IMR-90 (cell line): Measurements from ENCODE around the gene PATE1. TPM values are rescaled to one million over a fixed set of nuclear protein-coding genes. Genes with fewer than 3 reads are reported as not detected.

Experiments used
- ATAC-seq: fragments of 200-7000 bp; cut with Tn5 transposase; 2 replicates; pipeline ENCODE4 v1.9.1; 2020; ENCODE audit warnings: low read depth, mild to moderate bottlenecking, moderate library complexity
- BruUV-seq: library from RNA; stranded (reverse); fragments of 400-500 nt; replicated peaks from 2 replicates; lab custom pipeline; 2021; lab: Mats Ljungman, UMichigan
- CTCF ChIA-PET: fragments of 300-600 bp; formaldehyde crosslinking; extraction: SDS; loops from one replicate; lab custom pipeline; 2021; ENCODE audit warnings: antibody characterized with exemption; lab: Yijun Ruan, JAX
- POLR2A ChIA-PET: fragments of 300-600 bp; sonication (Branson Sonifier 250); formaldehyde crosslinking; loops from one replicate; lab custom pipeline; 2022; ENCODE audit warnings: antibody characterized with exemption; ENCODE audit not compliant: unreplicated experiment; lab: Charles Lee
- DNase-seq: peaks from one replicate; pipeline ENCODE4 v3.0.0; 2013
- H2AFZ ChIP-seq: replicated peaks from 2 replicates; pipeline ENCODE3; 2013; ENCODE audit warnings: low read length, mild to moderate bottlenecking; ENCODE audit not compliant: poor library complexity
- H2AK5ac ChIP-seq: 2 replicates; pipeline ENCODE4 v1.6.1; 2013; ENCODE audit warnings: low read depth, low read length, inconsistent platforms
- H2AK9ac ChIP-seq: replicated peaks from 2 replicates; pipeline ENCODE3; 2013; ENCODE audit warnings: mild to moderate bottlenecking, low read depth, low read length, moderate library complexity; ENCODE audit not compliant: poor library complexity
- H2BK120ac ChIP-seq: 2 replicates; pipeline ENCODE4 v1.6.1; 2013; ENCODE audit warnings: low read depth, low read length, inconsistent platforms
- H2BK15ac ChIP-seq: 3 replicates; pipeline ENCODE4 v1.6.1; 2013; ENCODE audit warnings: low read depth, low read length, inconsistent platforms
- H2BK20ac ChIP-seq: 2 replicates; pipeline ENCODE4 v1.6.1; 2013; ENCODE audit warnings: low read depth, mild to moderate bottlenecking, inconsistent platforms, low read length, moderate library complexity
- H2BK5ac ChIP-seq: 2 replicates; pipeline ENCODE4 v1.6.1; 2013; ENCODE audit warnings: mild to moderate bottlenecking, low read depth, low read length, inconsistent platforms; ENCODE audit not compliant: poor library complexity, severe bottlenecking
- H3K14ac ChIP-seq: replicated peaks from 2 replicates; pipeline ENCODE4 v1.6.1; 2013; ENCODE audit warnings: low read depth, low read length, inconsistent platforms
- H3K18ac ChIP-seq: 2 replicates; pipeline ENCODE4 v1.6.1; 2013; ENCODE audit warnings: low read depth, low read length, control low read depth
- H3K23ac ChIP-seq: 2 replicates; pipeline ENCODE4 v1.6.1; 2013; ENCODE audit warnings: low read depth, low read length, inconsistent platforms
- H3K27ac ChIP-seq: 2 replicates; pipeline ENCODE4 v1.5.1; 2013; ENCODE audit warnings: mild to moderate bottlenecking, control low read depth, low read length; ENCODE audit not compliant: insufficient read depth
- H3K27me3 ChIP-seq: 2 replicates; pipeline ENCODE4 v1.6.1; 2013; ENCODE audit warnings: low read length; ENCODE audit not compliant: control insufficient read depth, insufficient read depth
- H3K36me3 ChIP-seq: 2 replicates; pipeline ENCODE4 v1.6.1; 2013; ENCODE audit warnings: low read length, mixed read lengths; ENCODE audit not compliant: control insufficient read depth, insufficient read depth
- H3K4ac ChIP-seq: 2 replicates; pipeline ENCODE4 v1.6.1; 2013; ENCODE audit warnings: low read depth, low read length, inconsistent platforms
- H3K4me1 ChIP-seq: 2 replicates; pipeline ENCODE4 v1.6.1; 2013; ENCODE audit warnings: low read length, mixed read lengths; ENCODE audit not compliant: control insufficient read depth, insufficient read depth
- H3K4me2 ChIP-seq: 2 replicates; pipeline ENCODE4 v1.6.1; 2013; ENCODE audit warnings: low read depth, mild to moderate bottlenecking, control low read depth, low read length, moderate library complexity
- H3K4me3 ChIP-seq: 2 replicates; pipeline ENCODE4 v1.5.1; 2013; ENCODE audit warnings: low read depth, mild to moderate bottlenecking, control low read depth, low read length, moderate library complexity; ENCODE audit not compliant: insufficient read depth
- H3K56ac ChIP-seq: 2 replicates; pipeline ENCODE4 v1.6.1; 2013; ENCODE audit warnings: low read length, inconsistent platforms; ENCODE audit not compliant: insufficient read depth; ENCODE audit errors: extremely low read depth
- H3K79me1 ChIP-seq, 2 experiments: 2 replicates each; pipeline ENCODE4 v1.6.1; 2013; ENCODE audit warnings: low read length in 2 of 2, inconsistent platforms in 1 of 2, low read depth in 1 of 2
- H3K9ac ChIP-seq: 2 replicates; pipeline ENCODE4 v1.6.1; 2013; ENCODE audit warnings: low read depth, low read length, control low read depth
- H3K9me1 ChIP-seq: 2 replicates; pipeline ENCODE4 v1.6.1; 2013; ENCODE audit warnings: low read length, inconsistent platforms; ENCODE audit not compliant: insufficient read depth
- H3K9me3 ChIP-seq: 2 replicates; pipeline ENCODE4 v1.6.1; 2013; ENCODE audit warnings: low read length; ENCODE audit not compliant: control insufficient read depth, insufficient read depth
- H4K20me1 ChIP-seq: 2 replicates; pipeline ENCODE4 v1.6.1; 2013; ENCODE audit warnings: low read length, inconsistent platforms; ENCODE audit not compliant: insufficient read depth
- H4K5ac ChIP-seq: 2 replicates; pipeline ENCODE4 v1.6.1; 2013; ENCODE audit warnings: mild to moderate bottlenecking, low read depth, low read length, control low read depth
- H4K8ac ChIP-seq, 2 experiments: 2 replicates each; pipeline ENCODE4 v1.6.1; 2013; ENCODE audit warnings: low read depth in 2 of 2, low read length in 2 of 2, control low read depth in 1 of 2, inconsistent platforms in 1 of 2
- H4K91ac ChIP-seq: 2 replicates; pipeline ENCODE4 v1.6.1; 2013; ENCODE audit warnings: low read depth, low read length, inconsistent platforms; ENCODE audit not compliant: insufficient read depth
- BHLHE40 ChIP-seq: fragments of 150-350 bp; IDR thresholded peaks from 2 replicates; pipeline ENCODE4 v1.6.1; 2016; ENCODE audit warnings: mild to moderate bottlenecking, low read depth, low read length
- CEBPB ChIP-seq: IDR thresholded peaks from 2 replicates; pipeline ENCODE4 v1.6.1; 2012; ENCODE audit warnings: low read depth, low read length, improper control_type of control experiment
- CHD1 ChIP-seq: IDR thresholded peaks from 2 replicates; pipeline ENCODE4 v1.6.1; 2012; ENCODE audit warnings: low read depth, low read length, improper control_type of control experiment
- FOS ChIP-seq: fragments of 150-350 bp; IDR thresholded peaks from 2 replicates; pipeline ENCODE4 v1.6.1; 2016; ENCODE audit warnings: low read depth, low read length
- MAFK ChIP-seq: IDR thresholded peaks from 2 replicates; pipeline ENCODE4 v1.6.1; 2012; ENCODE audit warnings: low read depth, low read length, improper control_type of control experiment
- MXI1 ChIP-seq: IDR thresholded peaks from 2 replicates; pipeline ENCODE4 v1.6.1; 2012; ENCODE audit warnings: low read depth, mild to moderate bottlenecking, low read length, moderate library complexity, borderline replicate concordance
- NFE2L2 ChIP-seq: fragments of 150-350 bp; IDR thresholded peaks from 2 replicates; pipeline ENCODE4 v1.6.1; 2016; ENCODE audit warnings: low read depth, mild to moderate bottlenecking, low read length
- RAD21 ChIP-seq: IDR thresholded peaks from 2 replicates; pipeline ENCODE4 v1.6.1; 2012; ENCODE audit warnings: low read length, improper control_type of control experiment
- SMC3 ChIP-seq: fragments of 150-350 bp; IDR thresholded peaks from 2 replicates; pipeline ENCODE4 v1.6.1; 2016; ENCODE audit warnings: low read depth, mild to moderate bottlenecking, antibody characterized with exemption, low read length, moderate library complexity
- WGBS, 2 experiments: methylation state at CpG; one replicate each; pipeline versions ENCODE4 v1.1.5 to v1.1.7; 2013; ENCODE audit warnings: missing lambda C conversion rate in 2 of 2; ENCODE audit not compliant: insufficient read length in 1 of 2; ENCODE audit errors: extremely low coverage in 2 of 2; 5-methylcytosine and 5-hydroxymethylcytosine counted together
- dilution Hi-C: fragments of 300-500 bp; cut with HindIII; formaldehyde crosslinking; loops from one replicate; pipeline ENCODE4 v1.14.3; 2018; ENCODE audit warnings: low sequenced_read_pairs; ENCODE audit not compliant: unreplicated experiment
- in situ Hi-C: fragments of 300-500 bp; cut with MboI; formaldehyde crosslinking; loops from 3 replicates; pipeline ENCODE4 v1.14.3; 2019; ENCODE audit warnings: low sequenced_read_pairs, inconsistent platforms, mixed read lengths
- intact Hi-C: fragments of 100-400 bp; cut with micrococcal nuclease; formaldehyde crosslinking; loops from 2 replicates; pipeline ENCODE4 v1.10.0; 2022
- polyA plus RNA-seq, 3 experiments: library from polyadenylated mRNA; depleted of rRNA; stranded (reverse); fragments of >200 nt; gene quantifications; 2 replicates each; pipeline ENCODE4 v1.2.3, GENCODE V29; 2012; ENCODE audit warnings: low replicate concordance in 1 of 3
- total RNA-seq: library from RNA; depleted of rRNA; stranded (reverse); fragments of >200 nt; gene quantifications from 2 replicates; pipeline ENCODE4 v1.2.3, GENCODE V29; 2012
- TF ChIP-seq, protein P1 (sequence below): conservative IDR thresholded peaks from 2 replicates; pipeline ENCODE4 v1.5.1; 2012; ENCODE audit warnings: mild to moderate bottlenecking, low read depth, low read length, improper control_type of control experiment
- TF ChIP-seq, protein P2 (sequence below): fragments of 150-350 bp; IDR thresholded peaks from 2 replicates; pipeline ENCODE4 v1.6.1; 2017; ENCODE audit warnings: mild to moderate bottlenecking, antibody characterized with exemption, low read length, low read depth
- TF ChIP-seq, protein P3 (sequence below): fragments of 150-350 bp; IDR thresholded peaks from 2 replicates; pipeline ENCODE4 v1.6.1; 2016; ENCODE audit warnings: low read depth, mild to moderate bottlenecking, low read length, moderate library complexity, borderline replicate concordance

The PATE1 gene
- total and polyA plus RNA-seq, 2 of the 4 experiments (the other 2 are of a cell fraction) = not detected

DNA sequence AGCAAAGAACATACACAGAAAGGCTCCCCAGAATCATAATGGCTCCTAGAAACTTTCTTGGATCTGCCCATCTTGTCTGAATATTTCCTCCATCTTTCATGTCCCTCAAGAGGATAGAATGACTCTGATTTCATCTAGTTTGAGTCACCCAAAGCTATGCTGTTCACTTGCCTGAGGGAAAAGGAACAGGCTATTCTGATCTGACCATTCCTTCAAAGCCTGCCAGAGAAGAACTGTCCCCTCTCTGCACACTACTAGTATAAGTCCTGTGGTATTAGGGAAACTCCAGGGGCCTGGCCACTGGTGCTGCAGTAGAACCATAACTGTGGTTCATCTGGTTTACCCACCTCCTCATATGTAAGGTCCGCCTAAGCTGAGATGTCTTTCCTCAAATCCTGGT, 2.4 kb upstream of the PATE1 start:
- intact Hi-C loops = no loop called here
- H3K4ac ChIP-seq = no peak overlapping the region
- H3K9ac ChIP-seq = no peak overlapping the region
- no peak overlapping the region for H2BK120ac ChIP-seq
- no peak overlapping the region for H2AK9ac ChIP-seq
- no peak overlapping the region for H3K23ac ChIP-seq
- no CpG with 5 or more reads among the region's 1 CpG for WGBS, 2 experiments
- no peak overlapping the region for H2AK5ac ChIP-seq
- no peak overlapping the region for H2BK15ac ChIP-seq
- no peak for ATAC-seq
- no peak overlapping the region for H3K4me2 ChIP-seq
- DNase-seq = no peak
- H3K36me3 ChIP-seq = no peaks in the 10 kb centered on the region
- no peak overlapping the region for H3K56ac ChIP-seq
- no peak overlapping the region for H3K4me3 ChIP-seq
- no peaks in the 10 kb centered on the region for H3K79me1 ChIP-seq
- POLR2A ChIA-PET = no interaction called here
- BruUV-seq = no TSS peak
- H2AFZ ChIP-seq = no peak overlapping the region
- H3K9me3 ChIP-seq = no peaks in the 10 kb centered on the region
- no peak overlapping the region for H2BK5ac ChIP-seq
- H3K4me1 ChIP-seq = no peaks in the 10 kb centered on the region
- no peak overlapping the region for H3K27ac ChIP-seq
- no peak overlapping the region for H3K14ac ChIP-seq
- H4K20me1 ChIP-seq = no peaks in the 10 kb centered on the region
- H2BK20ac ChIP-seq = no peak overlapping the region
- dilution Hi-C loops = no loop called here
- no peak overlapping the region for H4K5ac ChIP-seq
- TF ChIP-seq MXI1 (no peak), NFE2L2 (no peak), MAFK (no peak), FOS (no peak), RAD21 (no peak), CHD1 (no peak), CEBPB (no peak), SMC3 (no peak), BHLHE40 (no peak)
- TF ChIP-seq, protein P1, sequence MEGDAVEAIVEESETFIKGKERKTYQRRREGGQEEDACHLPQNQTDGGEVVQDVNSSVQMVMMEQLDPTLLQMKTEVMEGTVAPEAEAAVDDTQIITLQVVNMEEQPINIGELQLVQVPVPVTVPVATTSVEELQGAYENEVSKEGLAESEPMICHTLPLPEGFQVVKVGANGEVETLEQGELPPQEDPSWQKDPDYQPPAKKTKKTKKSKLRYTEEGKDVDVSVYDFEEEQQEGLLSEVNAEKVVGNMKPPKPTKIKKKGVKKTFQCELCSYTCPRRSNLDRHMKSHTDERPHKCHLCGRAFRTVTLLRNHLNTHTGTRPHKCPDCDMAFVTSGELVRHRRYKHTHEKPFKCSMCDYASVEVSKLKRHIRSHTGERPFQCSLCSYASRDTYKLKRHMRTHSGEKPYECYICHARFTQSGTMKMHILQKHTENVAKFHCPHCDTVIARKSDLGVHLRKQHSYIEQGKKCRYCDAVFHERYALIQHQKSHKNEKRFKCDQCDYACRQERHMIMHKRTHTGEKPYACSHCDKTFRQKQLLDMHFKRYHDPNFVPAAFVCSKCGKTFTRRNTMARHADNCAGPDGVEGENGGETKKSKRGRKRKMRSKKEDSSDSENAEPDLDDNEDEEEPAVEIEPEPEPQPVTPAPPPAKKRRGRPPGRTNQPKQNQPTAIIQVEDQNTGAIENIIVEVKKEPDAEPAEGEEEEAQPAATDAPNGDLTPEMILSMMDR = no peak
- TF ChIP-seq, protein P2, sequence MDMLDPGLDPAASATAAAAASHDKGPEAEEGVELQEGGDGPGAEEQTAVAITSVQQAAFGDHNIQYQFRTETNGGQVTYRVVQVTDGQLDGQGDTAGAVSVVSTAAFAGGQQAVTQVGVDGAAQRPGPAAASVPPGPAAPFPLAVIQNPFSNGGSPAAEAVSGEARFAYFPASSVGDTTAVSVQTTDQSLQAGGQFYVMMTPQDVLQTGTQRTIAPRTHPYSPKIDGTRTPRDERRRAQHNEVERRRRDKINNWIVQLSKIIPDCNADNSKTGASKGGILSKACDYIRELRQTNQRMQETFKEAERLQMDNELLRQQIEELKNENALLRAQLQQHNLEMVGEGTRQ = no peak
- TF ChIP-seq, protein P3, sequence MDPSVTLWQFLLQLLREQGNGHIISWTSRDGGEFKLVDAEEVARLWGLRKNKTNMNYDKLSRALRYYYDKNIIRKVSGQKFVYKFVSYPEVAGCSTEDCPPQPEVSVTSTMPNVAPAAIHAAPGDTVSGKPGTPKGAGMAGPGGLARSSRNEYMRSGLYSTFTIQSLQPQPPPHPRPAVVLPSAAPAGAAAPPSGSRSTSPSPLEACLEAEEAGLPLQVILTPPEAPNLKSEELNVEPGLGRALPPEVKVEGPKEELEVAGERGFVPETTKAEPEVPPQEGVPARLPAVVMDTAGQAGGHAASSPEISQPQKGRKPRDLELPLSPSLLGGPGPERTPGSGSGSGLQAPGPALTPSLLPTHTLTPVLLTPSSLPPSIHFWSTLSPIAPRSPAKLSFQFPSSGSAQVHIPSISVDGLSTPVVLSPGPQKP = no peak
- in situ Hi-C loops = no loop called here
- H3K27me3 ChIP-seq = peaks cover 1% of the 10 kb centered on the region; the same call in 1 of the 2 replicates
- CTCF ChIA-PET = no interaction called here
- H3K9me1 ChIP-seq = no peaks in the 10 kb centered on the region
- H4K91ac ChIP-seq = no peak overlapping the region
- H4K8ac ChIP-seq = no peak overlapping the region
- H3K18ac ChIP-seq = no peak overlapping the region
